Astrocyte (in vitro differentiated cells and primary cell): Measurements from ENCODE around the gene MYO1C. TPM values are rescaled to one million over a fixed set of nuclear protein-coding genes. Genes with fewer than 3 reads are reported as not detected.

Experiments
- DNase-seq: peaks from one replicate; pipeline ENCODE4 v3.0.0-alpha.2; 2010; ENCODE audit warnings: low read depth
- FAIRE-seq: peaks from 2 replicates; lab custom pipeline; 2011; peaks lifted over from hg19 to GRCh38; lab: Jason Lieb, UNC
- H2AFZ ChIP-seq: 2 replicates; pipeline ENCODE4 v1.6.0; 2012; ENCODE audit warnings: low read depth, low read length, inconsistent platforms
- H3K27ac ChIP-seq: 2 replicates; pipeline ENCODE4 v1.5.1; 2011; ENCODE audit warnings: low read depth, low read length, inconsistent platforms
- H3K27me3 ChIP-seq: 2 replicates; pipeline ENCODE4 v1.6.0; 2011; ENCODE audit warnings: low read length, inconsistent platforms; ENCODE audit not compliant: insufficient read depth
- H3K36me3 ChIP-seq: 2 replicates; pipeline ENCODE4 v1.5.1; 2011; ENCODE audit warnings: low read length, inconsistent platforms; ENCODE audit not compliant: insufficient read depth
- H3K4me1 ChIP-seq: 2 replicates; pipeline ENCODE4 v1.5.1; 2011; ENCODE audit warnings: low read length, inconsistent platforms; ENCODE audit not compliant: insufficient read depth
- H3K4me2 ChIP-seq: 2 replicates; pipeline ENCODE4 v1.6.0; 2012; ENCODE audit warnings: low read length, inconsistent platforms
- H3K4me3 ChIP-seq: 2 replicates; pipeline ENCODE4 v1.5.1; 2011; ENCODE audit warnings: low read depth, mild to moderate bottlenecking, low read length, inconsistent platforms; ENCODE audit not compliant: insufficient read depth
- H3K79me2 ChIP-seq: 2 replicates; pipeline ENCODE4 v1.6.0; 2012; ENCODE audit warnings: mild to moderate bottlenecking, low read length, inconsistent platforms; ENCODE audit not compliant: insufficient read depth
- H3K9ac ChIP-seq: 2 replicates; pipeline ENCODE4 v1.6.0; 2012; ENCODE audit warnings: mild to moderate bottlenecking, low read length, inconsistent platforms
- H3K9me3 ChIP-seq: 2 replicates; pipeline ENCODE4 v1.5.1; 2012; ENCODE audit warnings: low read depth, mild to moderate bottlenecking, low read length, inconsistent platforms; ENCODE audit not compliant: insufficient read depth
- H4K20me1 ChIP-seq: 2 replicates; pipeline ENCODE4 v1.6.0; 2012; ENCODE audit warnings: low read length, inconsistent platforms; ENCODE audit not compliant: insufficient read depth
- H3K27ac Mint-ChIP-seq: one replicate; pipeline ENCODE4 v1.8.0; 2021; ENCODE audit warnings: mild to moderate bottlenecking, mixed read lengths; ENCODE audit not compliant: unreplicated experiment
- H3K27me3 Mint-ChIP-seq: one replicate; pipeline ENCODE4 v1.8.0; 2021; ENCODE audit warnings: low read depth, mixed read lengths; ENCODE audit not compliant: unreplicated experiment
- H3K36me3 Mint-ChIP-seq: one replicate; pipeline ENCODE4 v1.8.0; 2021; ENCODE audit warnings: low read depth, mixed read lengths; ENCODE audit not compliant: unreplicated experiment
- H3K4me1 Mint-ChIP-seq: one replicate; pipeline ENCODE4 v1.8.0; 2021; ENCODE audit warnings: low read depth, mixed read lengths; ENCODE audit not compliant: unreplicated experiment
- H3K4me3 Mint-ChIP-seq: one replicate; pipeline ENCODE4 v1.8.0; 2021; ENCODE audit warnings: mild to moderate bottlenecking, moderate library complexity, mixed read lengths; ENCODE audit not compliant: unreplicated experiment
- H3K9me3 Mint-ChIP-seq: one replicate; pipeline ENCODE4 v1.8.0; 2021; ENCODE audit warnings: mild to moderate bottlenecking, mixed read lengths; ENCODE audit not compliant: unreplicated experiment
- EZH2 ChIP-seq: IDR thresholded peaks from 2 replicates; pipeline ENCODE4 v1.6.1; 2012; ENCODE audit warnings: mild to moderate bottlenecking, low read length, inconsistent platforms; ENCODE audit not compliant: insufficient read depth
- total RNA-seq: library from RNA; stranded (reverse); gene quantifications from 2 replicates; pipeline ENCODE4 v1.2.1, GENCODE V29; 2021
- TF ChIP-seq, protein P1 (sequence below): IDR thresholded peaks from 2 replicates; pipeline ENCODE4 v1.5.1; 2011; ENCODE audit warnings: low read depth, mild to moderate bottlenecking, inconsistent platforms, low read length, moderate library complexity; ENCODE audit not compliant: insufficient read depth

MYO1C gene
- total RNA-seq, 1 donor from 2014 or later, result 132 TPM

DNA sequence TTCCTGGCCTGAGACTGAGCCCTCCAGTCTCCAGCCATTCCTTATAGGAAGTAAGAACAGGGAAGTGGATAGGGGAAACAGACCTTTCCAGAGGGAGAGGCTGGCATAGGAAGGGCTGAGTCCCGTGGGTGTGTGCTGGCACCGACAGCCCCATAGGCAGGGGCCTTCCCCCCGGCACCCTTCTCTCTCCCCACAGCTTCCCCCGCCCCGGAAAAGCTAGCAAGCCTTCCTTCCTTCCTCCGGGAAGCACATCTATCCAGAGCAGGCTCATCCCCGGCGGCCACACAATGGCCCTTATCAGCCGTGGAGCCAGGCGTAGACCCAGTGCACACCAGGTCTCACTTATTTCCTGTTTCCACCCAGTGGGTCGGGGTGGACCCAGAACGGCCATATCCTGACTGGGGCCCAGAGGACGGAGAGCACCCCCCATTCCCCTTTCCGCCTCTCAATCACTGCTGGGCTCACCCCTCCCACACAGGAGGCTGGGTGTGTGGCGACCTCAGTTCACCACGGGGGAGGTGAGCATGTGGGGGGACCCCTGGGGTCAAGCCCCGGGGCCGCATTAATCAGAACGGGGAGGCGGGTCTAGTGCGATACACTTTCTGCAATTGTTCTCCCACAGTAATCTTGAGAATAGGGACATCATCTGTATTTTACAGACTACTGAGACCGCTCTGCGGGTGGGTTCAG is 950 bp upstream of the MYO1C start:
- Mint-ChIP-seq H3K4me3 (peak overlapping the region; percentile 75), H3K27me3 (no peaks in the 10 kb centered on the region), H3K36me3 (peaks cover 3% of the 10 kb centered on the region), H3K4me1 (peaks cover 8% of the 10 kb centered on the region), H3K9me3 (no peaks in the 10 kb centered on the region), H3K27ac (peak overlapping the region; percentile 14)
- H2AFZ ChIP-seq, result no peak overlapping the region
- FAIRE-seq, result no peak
- peaks cover 3% of the 10 kb centered on the region for H4K20me1 ChIP-seq
- no peaks in the 10 kb centered on the region for H3K27me3 ChIP-seq
- H3K4me2 ChIP-seq, result no peak overlapping the region
- H3K27ac ChIP-seq, result no peak overlapping the region
- H3K4me1 ChIP-seq, result peaks cover 14% of the 10 kb centered on the region
- no peaks in the 10 kb centered on the region for H3K9me3 ChIP-seq
- H3K9ac ChIP-seq, result no peak overlapping the region
- no peak overlapping the region for H3K4me3 ChIP-seq
- no peak for TF ChIP-seq EZH2
- TF ChIP-seq, protein P1, sequence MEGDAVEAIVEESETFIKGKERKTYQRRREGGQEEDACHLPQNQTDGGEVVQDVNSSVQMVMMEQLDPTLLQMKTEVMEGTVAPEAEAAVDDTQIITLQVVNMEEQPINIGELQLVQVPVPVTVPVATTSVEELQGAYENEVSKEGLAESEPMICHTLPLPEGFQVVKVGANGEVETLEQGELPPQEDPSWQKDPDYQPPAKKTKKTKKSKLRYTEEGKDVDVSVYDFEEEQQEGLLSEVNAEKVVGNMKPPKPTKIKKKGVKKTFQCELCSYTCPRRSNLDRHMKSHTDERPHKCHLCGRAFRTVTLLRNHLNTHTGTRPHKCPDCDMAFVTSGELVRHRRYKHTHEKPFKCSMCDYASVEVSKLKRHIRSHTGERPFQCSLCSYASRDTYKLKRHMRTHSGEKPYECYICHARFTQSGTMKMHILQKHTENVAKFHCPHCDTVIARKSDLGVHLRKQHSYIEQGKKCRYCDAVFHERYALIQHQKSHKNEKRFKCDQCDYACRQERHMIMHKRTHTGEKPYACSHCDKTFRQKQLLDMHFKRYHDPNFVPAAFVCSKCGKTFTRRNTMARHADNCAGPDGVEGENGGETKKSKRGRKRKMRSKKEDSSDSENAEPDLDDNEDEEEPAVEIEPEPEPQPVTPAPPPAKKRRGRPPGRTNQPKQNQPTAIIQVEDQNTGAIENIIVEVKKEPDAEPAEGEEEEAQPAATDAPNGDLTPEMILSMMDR, result no peak
- H3K36me3 ChIP-seq, result no peaks in the 10 kb centered on the region
- peaks cover 24% of the 10 kb centered on the region for H3K79me2 ChIP-seq
- DNase-seq, result no peak

DNA sequence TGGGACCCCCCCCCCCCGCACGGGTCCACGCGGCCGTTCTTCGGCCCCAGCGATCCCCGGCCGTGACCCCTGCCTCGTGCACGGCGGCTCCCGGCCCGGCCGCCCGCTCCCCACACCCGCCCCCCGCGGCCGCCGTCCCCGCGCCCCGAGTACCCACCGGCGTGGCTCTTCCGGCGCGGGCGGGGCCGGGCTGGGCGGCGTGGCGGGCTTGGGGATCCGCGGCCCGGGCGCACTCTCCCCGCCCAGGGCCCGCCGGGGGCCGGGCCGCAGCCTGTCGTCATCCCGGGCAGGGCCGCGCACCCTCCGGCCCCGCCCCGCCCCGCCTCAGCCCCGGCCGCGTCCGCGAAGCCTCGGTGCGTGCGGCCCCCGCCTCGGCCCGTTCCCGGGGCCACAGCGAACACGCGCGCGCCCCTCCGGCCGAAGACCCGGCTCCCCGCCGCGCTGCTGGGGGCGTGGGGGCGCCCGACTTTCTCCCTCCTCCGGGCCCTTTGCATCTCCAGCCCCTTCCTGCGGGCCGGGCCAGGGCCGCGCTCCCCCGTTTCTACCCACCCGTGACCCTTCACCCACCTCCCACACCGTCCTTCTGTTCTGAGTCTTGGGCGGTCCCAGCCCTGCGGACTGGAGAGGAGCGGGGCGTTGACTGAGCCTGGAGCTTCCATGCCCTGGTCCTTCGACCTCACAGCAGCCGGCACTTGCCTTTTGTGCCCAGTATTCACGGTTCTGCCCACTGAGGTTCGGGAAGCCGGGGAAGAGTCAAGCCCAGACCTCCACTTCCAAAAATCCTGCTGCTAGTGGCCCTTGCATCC is 840 bp downstream of the MYO1C start:
- TF ChIP-seq, protein P1, result no peak
- TF ChIP-seq EZH2, result no peak
- DNase-seq (no peak), FAIRE-seq (no peak)
- peaks cover 25% of the 10 kb centered on the region for H3K79me2 ChIP-seq
- H3K9me3 ChIP-seq, result no peaks in the 10 kb centered on the region
- peak overlapping the region; percentile 71 for H2AFZ ChIP-seq
- Mint-ChIP-seq H3K4me3 (peak overlapping the region; percentile 88), H3K9me3 (no peaks in the 10 kb centered on the region), H3K27ac (peak overlapping the region; percentile 84), H3K4me1 (peaks cover 8% of the 10 kb centered on the region), H3K27me3 (no peaks in the 10 kb centered on the region), H3K36me3 (peaks cover 3% of the 10 kb centered on the region)
- H3K4me2 ChIP-seq, result peak overlapping the region; percentile 100
- H3K27ac ChIP-seq, result peak overlapping the region; percentile 58
- no peaks in the 10 kb centered on the region for H3K27me3 ChIP-seq
- H3K9ac ChIP-seq, result peak overlapping the region; percentile 89
- peaks cover 3% of the 10 kb centered on the region for H4K20me1 ChIP-seq
- H3K4me3 ChIP-seq, result peak overlapping the region; percentile 81
- peaks cover 28% of the 10 kb centered on the region for H3K4me1 ChIP-seq
- no peaks in the 10 kb centered on the region for H3K36me3 ChIP-seq
